ENCODE data around the gene SMIM29. TPM values are rescaled to one million over a fixed set of nuclear protein-coding genes. Genes with fewer than 3 reads are reported as not detected.
A peak's percentile ranks its signal among the peaks of the same experiment; 100 is the strongest.

Gene SMIM29
- total RNA-seq, 1 donor from 2014 or later: 34.2 TPM

- DNase-seq (ENCODE audit: extremely low read depth, low read depth, low spot score): no peak
Measured at GRCh38 chr6:34230653-34231371, 18.0 kb downstream of the SMIM29 start.

- DNase-seq (ENCODE audit: extremely low read depth, low read depth, low spot score): no peak
Measured at GRCh38 chr6:34229877-34230276, 18.9 kb downstream of the SMIM29 start.

- DNase-seq (ENCODE audit: extremely low read depth, low read depth, low spot score): no peak
Measured at GRCh38 chr6:34227761-34228421, 20.9 kb downstream of the SMIM29 start.

GRCh38 chr6:34226731-34227586 lies 21.8 kb downstream of the SMIM29 start:
- DNase-seq (ENCODE audit: extremely low read depth, low read depth, low spot score): no peak

- DNase-seq (ENCODE audit: extremely low read depth, low read depth, low spot score): no peak
Measured at GRCh38 chr6:34226066-34226465, 22.7 kb downstream of the SMIM29 start.

- no peak for DNase-seq (ENCODE audit: extremely low read depth, low read depth, low spot score)
Measured at GRCh38 chr6:34225551-34225950, 23.3 kb downstream of the SMIM29 start.

GRCh38 chr6:34223956-34224940 lies 24.6 kb downstream of the SMIM29 start:
- DNase-seq (ENCODE audit: extremely low read depth, low read depth, low spot score): peak; percentile 72

GRCh38 chr6:34223381-34223955 lies 25.3 kb downstream of the SMIM29 start:
- DNase-seq (ENCODE audit: extremely low read depth, low read depth, low spot score): no peak

- no peak for DNase-seq (ENCODE audit: extremely low read depth, low read depth, low spot score)
Measured at GRCh38 chr6:34218691-34219090, 30.1 kb downstream of the SMIM29 start.

- DNase-seq (ENCODE audit: extremely low read depth, low read depth, low spot score): no peak
Measured at GRCh38 chr6:34213772-34214171, 35.0 kb downstream of the SMIM29 start.

- no peak for DNase-seq (ENCODE audit: extremely low read depth, low read depth, low spot score)
Measured at GRCh38 chr6:34207695-34208443, 40.9 kb downstream of the SMIM29 start.

GRCh38 chr6:34206726-34207125 lies 42.1 kb downstream of the SMIM29 start:
- no peak for DNase-seq (ENCODE audit: extremely low read depth, low read depth, low spot score)

- DNase-seq (ENCODE audit: extremely low read depth, low read depth, low spot score): no peak
Measured at GRCh38 chr6:34205916-34206315, 42.9 kb downstream of the SMIM29 start.

- DNase-seq (ENCODE audit: extremely low read depth, low read depth, low spot score): no peak
Measured at GRCh38 chr6:34205466-34205865, 43.3 kb downstream of the SMIM29 start.

- DNase-seq (ENCODE audit: extremely low read depth, low read depth, low spot score): no peak
Measured at GRCh38 chr6:34204693-34205092, 44.1 kb downstream of the SMIM29 start.

- no peak for DNase-seq (ENCODE audit: extremely low read depth, low read depth, low spot score)
Measured at GRCh38 chr6:34202329-34203201, 46.2 kb downstream of the SMIM29 start.

- no peak for DNase-seq (ENCODE audit: extremely low read depth, low read depth, low spot score)
Measured at GRCh38 chr6:34201455-34202107, 47.2 kb downstream of the SMIM29 start.

Measured in glomerular endothelial cell (primary cell).